ENCODE results near the gene LIFR.

DNA sequence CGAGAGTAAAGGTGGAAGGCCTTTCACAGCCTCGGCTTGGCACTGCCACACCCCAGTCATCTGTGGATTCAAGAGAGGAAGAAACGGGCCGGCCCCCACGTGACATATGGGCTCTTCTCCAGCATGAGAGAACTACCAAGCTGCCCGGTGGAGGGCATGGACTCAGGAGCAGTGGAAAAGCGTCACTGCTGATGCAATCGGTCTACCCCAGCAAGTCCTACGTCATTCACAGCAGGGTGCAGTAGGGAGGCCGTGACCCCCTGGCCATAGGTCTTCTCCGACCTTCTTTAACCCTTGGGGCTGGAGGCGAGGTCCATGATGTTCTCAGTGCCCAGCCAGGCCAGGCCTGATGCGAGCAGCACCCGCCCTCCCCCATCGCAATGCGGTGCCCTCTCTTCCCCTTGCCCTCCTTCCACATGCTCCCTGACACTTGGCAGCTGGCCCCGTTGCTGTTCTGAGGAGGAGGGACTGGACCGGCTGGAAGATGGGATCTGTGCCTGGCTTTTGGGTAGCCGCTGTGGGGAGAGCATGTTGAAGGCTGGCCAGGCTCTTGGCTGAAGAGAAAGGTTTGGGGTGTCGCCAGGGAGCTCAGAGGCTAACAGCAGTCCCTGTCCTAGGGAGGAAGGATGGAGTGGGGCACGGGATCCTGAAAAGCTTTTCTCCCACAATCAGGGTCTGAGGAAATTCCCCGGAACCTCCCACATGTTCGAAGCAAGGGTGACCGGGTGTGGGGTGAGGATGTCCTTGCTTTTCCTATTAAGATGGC, 89.8 kb downstream of the LIFR start:
- TF ChIP-seq ZNF121 (tag by site-specific recombination; IDR thresholded peaks at IDR 0.05) (no peak), ZNF366 (tag by site-specific recombination; conservative IDR thresholded peaks at IDR 0.05) (no peak)
- TF ChIP-seq, protein P1, sequence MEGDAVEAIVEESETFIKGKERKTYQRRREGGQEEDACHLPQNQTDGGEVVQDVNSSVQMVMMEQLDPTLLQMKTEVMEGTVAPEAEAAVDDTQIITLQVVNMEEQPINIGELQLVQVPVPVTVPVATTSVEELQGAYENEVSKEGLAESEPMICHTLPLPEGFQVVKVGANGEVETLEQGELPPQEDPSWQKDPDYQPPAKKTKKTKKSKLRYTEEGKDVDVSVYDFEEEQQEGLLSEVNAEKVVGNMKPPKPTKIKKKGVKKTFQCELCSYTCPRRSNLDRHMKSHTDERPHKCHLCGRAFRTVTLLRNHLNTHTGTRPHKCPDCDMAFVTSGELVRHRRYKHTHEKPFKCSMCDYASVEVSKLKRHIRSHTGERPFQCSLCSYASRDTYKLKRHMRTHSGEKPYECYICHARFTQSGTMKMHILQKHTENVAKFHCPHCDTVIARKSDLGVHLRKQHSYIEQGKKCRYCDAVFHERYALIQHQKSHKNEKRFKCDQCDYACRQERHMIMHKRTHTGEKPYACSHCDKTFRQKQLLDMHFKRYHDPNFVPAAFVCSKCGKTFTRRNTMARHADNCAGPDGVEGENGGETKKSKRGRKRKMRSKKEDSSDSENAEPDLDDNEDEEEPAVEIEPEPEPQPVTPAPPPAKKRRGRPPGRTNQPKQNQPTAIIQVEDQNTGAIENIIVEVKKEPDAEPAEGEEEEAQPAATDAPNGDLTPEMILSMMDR (tag by site-specific recombination; IDR thresholded peaks at IDR 0.05) = no peak
